GM19438 (cell line): ENCODE measurements around the gene MIPOL1.
"Not testable (repeated sequence)": the region's sequence is repeated elsewhere in the genome, so short reads cannot be mapped to it uniquely, and the experiment has no call there.

ENCODE experiments used
- ATAC-seq: cut with Tn5 transposase; IDR thresholded peaks from one replicate; pipeline ENCODE4 v1.9.1; 2021; ENCODE audit warnings: low read depth; ENCODE audit not compliant: unreplicated experiment

The MIPOL1 gene

DNA sequence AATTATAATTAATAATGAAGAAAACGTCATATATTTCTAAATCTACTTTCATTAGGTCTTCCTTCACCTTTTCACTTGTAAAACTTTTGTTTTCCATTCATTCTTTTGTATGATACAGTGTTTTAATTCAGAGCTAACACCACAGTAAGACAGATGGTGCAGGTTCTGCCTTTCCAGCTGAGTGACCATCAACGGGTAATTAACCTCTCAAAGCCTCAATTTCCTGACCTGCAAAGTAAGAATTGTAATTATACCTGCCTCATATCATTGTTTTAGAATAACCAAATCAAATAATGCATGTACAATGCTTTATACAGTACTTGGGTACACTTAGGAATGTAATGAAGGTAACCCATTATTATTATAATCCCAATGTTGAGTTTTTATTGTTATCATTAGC is 239.8 kb downstream of the MIPOL1 start:
- no peak for ATAC-seq

DNA sequence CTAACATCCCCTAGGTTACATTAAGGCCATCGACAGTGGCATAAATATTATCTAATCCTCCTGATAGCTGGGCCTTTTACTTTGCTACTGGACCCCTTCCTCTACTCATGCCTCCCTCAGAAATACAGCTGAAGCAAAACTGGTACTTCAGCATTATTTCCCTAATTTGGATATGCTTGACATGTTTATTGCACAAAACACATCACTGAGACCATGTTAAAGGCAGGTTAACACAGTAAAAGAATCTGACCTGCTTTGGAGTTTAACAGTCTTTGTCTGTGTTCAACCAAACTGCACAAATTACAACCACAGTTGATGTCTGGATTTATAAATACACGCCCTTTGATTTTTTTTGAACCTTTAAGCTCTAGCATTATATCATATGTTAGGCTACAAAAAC is 240.7 kb downstream of the MIPOL1 start:
- ATAC-seq: no peak

DNA sequence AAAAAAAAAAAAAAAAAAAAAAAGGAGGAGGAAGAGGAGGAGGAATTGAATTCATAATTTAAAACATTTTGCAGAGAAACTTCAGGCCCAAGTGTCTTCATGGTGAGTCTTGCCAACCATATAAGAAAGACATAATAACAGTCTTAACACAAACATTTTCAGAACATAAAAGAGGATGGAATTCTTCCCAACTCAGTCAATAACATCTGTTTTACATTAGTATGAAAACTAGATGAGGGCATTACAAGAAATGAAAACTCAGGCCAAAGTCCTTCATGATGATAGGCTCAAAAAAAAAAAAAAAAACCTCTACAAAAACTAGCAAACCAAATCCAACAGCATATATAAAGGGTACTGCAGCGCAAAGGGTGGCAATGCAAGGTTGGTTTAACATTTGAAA is 245.7 kb downstream of the MIPOL1 start:
- no peak for ATAC-seq

GRCh38 chr14:37447883-37448391 is 250.2 kb downstream of the MIPOL1 start:
- ATAC-seq: no peak

- ATAC-seq: no peak
Observed at GRCh38 chr14:37452323-37452722, 254.6 kb downstream of the MIPOL1 start.

DNA sequence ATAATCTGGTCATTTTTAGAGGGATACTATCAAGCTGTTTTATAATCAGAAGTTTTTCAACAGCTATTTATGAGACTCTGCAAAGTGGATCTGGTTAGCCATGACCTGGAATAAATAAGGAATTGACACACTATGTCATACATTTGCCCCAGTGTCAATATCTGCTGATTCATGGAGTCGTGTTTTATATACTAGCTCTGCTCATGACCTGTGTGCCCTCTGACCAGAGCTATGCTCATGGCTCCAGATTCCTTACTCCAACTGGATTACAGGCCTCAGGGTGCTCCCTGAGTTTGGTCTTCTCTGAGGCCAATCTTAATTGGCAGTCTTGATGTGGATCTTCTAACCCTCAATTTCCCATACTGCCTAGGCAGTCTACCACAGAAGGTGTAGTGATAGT is 256.2 kb downstream of the MIPOL1 start:
- ATAC-seq: no peak

GRCh38 chr14:37457334-37457733 is 259.6 kb downstream of the MIPOL1 start:
- no peak for ATAC-seq

GRCh38 chr14:37462426-37462825 is 264.7 kb downstream of the MIPOL1 start:
- not testable (repeated sequence) for ATAC-seq

DNA sequence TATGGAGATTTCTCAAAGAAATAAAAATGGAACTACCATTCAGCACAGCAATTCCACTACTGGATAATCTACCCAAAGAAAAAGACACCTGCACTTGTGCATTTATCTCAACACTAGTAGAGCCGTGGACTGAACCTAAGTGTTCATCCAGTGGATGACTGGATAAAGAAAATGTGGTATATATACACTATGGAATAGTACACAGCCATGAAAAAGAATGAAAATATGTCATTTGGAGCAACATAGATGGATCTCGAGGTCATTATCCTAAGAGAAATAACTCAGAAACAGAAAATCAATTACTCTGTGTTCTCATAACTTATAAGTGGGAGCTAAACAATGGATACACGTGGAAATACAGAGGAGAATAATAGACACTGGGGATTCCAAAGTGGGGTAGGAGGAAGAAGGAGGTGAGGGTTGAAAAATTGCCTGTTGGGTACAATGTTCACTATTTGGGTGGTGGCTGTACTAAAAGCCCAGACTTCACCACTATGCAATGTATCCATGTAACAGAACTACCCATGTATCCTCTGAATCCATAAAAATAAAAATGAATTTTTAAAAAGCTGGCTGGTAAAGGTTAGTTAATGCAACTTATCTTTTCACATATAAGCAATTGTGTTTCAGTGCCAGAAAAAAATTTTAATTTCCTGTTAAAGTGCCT is 266.6 kb downstream of the MIPOL1 start:
- ATAC-seq: no peak

GRCh38 chr14:37466003-37466622 is 268.4 kb downstream of the MIPOL1 start:
- no peak for ATAC-seq

- ATAC-seq: no peak
Observed at GRCh38 chr14:37466623-37467088, 268.9 kb downstream of the MIPOL1 start.

DNA sequence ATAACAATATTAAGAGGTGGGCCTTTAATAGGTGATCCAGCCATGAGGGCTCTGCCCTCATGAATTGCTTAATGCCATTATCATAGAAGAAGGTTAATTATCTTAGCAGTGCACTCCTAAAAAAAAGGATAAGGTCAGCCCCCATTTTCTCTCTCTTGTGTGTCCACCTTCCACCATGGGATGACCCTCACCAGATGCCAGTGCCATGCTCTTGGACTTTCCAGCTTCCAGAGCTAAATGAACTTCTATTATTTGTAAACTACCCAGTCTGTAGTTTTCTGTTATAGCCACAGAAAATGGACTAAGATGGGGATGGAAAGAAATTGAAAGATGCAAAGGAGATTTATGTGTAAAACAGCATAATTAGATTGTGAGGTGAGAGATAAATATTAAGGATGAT is 271.9 kb downstream of the MIPOL1 start:
- no peak for ATAC-seq

GRCh38 chr14:37470251-37470650 is 272.5 kb downstream of the MIPOL1 start:
- no peak for ATAC-seq

- no peak for ATAC-seq
Observed at GRCh38 chr14:37472906-37473305, 275.2 kb downstream of the MIPOL1 start.

GRCh38 chr14:37474191-37474590 is 276.5 kb downstream of the MIPOL1 start:
- ATAC-seq: no peak

GRCh38 chr14:37480446-37481290 is 282.9 kb downstream of the MIPOL1 start:
- no peak for ATAC-seq

- no peak for ATAC-seq
Observed at GRCh38 chr14:37482428-37482827, 284.7 kb downstream of the MIPOL1 start.

DNA sequence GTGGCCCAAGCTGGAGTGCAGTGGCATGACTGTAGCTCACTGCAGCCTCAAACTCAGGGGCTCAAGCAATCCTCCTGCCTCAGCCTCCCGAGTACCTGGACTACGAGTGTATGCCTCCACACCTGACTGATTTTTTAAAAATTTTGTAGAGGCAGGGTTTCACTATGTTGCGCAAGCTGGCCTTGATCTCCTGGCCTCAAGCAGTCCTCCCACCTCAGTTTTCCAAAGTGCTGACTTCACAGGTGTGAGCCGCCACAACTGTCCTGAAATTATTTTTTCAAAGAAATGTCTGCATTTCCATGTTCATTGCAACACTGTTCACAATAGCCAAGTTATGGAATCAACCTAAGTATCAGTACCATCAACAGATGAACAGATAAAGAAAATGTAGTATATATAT is 285.9 kb downstream of the MIPOL1 start:
- no peak for ATAC-seq

DNA sequence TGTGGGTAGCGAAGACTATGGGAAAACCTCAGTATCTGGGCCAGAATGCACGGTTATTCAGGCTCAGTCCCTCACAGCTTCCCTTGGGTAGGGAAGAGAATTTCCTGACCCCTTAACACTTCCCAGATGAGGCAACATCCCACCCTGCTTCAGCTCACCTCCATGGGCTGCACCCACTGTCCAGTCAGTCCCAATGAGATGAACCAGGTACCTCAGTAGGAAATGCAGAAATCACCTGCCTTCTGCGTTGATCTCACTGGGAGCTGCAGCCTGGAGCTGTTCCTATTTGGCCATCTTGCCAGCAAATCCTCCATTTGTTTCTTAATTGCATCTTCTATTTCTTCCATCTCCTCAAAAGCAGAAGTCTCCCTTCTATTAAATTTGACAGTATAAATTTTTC is 292.9 kb downstream of the MIPOL1 start:
- ATAC-seq: no peak

DNA sequence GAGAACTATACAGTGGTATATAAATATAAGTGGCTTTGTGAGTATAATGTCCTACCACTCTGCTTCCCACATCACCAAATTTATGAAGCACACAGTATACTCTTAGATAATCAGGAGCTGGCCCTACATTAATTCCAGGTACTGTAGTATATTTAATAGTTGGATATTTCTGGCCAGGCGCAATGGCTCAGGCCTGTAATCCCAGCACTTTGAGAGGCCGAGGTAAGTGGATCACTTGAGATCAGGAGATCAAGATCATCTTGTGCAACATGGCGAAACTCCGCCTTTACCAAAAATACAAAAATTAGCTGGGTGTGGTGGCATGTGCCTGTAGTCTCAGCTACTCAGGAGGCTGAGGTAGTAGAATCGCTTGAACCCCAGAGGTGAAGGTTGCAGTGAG is 293.3 kb downstream of the MIPOL1 start:
- no peak for ATAC-seq

DNA sequence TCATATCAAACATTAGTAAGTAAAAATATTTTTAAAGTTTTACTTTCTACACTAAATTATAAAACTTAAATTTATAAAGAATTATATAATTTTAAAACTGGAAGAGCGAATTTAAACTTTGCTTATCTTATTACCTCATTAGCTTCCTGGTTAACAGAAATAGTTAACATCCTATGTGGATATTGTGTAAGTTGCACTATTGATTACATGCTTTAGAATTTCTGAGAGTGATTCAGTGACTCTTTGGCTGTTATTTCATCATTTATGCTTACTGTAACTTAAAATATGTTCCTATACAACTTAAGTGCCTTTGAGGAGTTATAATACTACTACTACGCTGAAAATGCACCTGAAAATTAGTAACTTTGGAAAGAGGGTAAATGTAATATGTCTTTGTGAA is 295.9 kb downstream of the MIPOL1 start:
- no peak for ATAC-seq
